GM21529 (cell line): Measurements from ENCODE around the gene STT3B.

Experiments
- ATAC-seq: cut with Tn5 transposase; IDR thresholded peaks from one replicate; pipeline ENCODE4 v1.9.1; 2021; ENCODE audit not compliant: unreplicated experiment

Gene STT3B

GRCh38 chr3:31516757-31517156, 16.0 kb upstream of the STT3B start:
- no peak for ATAC-seq

- ATAC-seq: no peak
Observed at GRCh38 chr3:31521468-31521867, 11.3 kb upstream of the STT3B start.

GRCh38 chr3:31522152-31522551, 10.6 kb upstream of the STT3B start:
- ATAC-seq: peak; percentile 80

GRCh38 chr3:31523543-31523942, 9.2 kb upstream of the STT3B start:
- no peak for ATAC-seq

- ATAC-seq: no peak
Observed at GRCh38 chr3:31525532-31525931, 7.2 kb upstream of the STT3B start.

- ATAC-seq: no peak
Observed at GRCh38 chr3:31529421-31529820, 3.3 kb upstream of the STT3B start.

- no peak for ATAC-seq
Observed at GRCh38 chr3:31530039-31530959, 2.4 kb upstream of the STT3B start.

GRCh38 chr3:31530960-31531335, 1.8 kb upstream of the STT3B start:
- ATAC-seq: no peak

GRCh38 chr3:31531452-31531991, 1.2 kb upstream of the STT3B start:
- no peak for ATAC-seq

GRCh38 chr3:31531992-31532586, 636 bp upstream of the STT3B start:
- peak; percentile 82 for ATAC-seq

GRCh38 chr3:31533169-31534064, 692 bp downstream of the STT3B start:
- peak; percentile 1 for ATAC-seq

GRCh38 chr3:31534065-31534425, 1.3 kb downstream of the STT3B start:
- ATAC-seq: no peak

- ATAC-seq: no peak
Observed at GRCh38 chr3:31536497-31536896, 3.8 kb downstream of the STT3B start.

- no peak for ATAC-seq
Observed at GRCh38 chr3:31538801-31539200, 6.1 kb downstream of the STT3B start.

- no peak for ATAC-seq
Observed at GRCh38 chr3:31539275-31539674, 6.5 kb downstream of the STT3B start.

GRCh38 chr3:31541089-31541488, 8.4 kb downstream of the STT3B start:
- no peak for ATAC-seq

GRCh38 chr3:31542246-31542645, 9.5 kb downstream of the STT3B start:
- no peak for ATAC-seq

GRCh38 chr3:31543375-31543774, 10.7 kb downstream of the STT3B start:
- ATAC-seq: no peak

- ATAC-seq: no peak
Observed at GRCh38 chr3:31544634-31545033, 11.9 kb downstream of the STT3B start.

GRCh38 chr3:31546162-31546561, 13.4 kb downstream of the STT3B start:
- ATAC-seq: no peak

- ATAC-seq: no peak
Observed at GRCh38 chr3:31546725-31547124, 14.0 kb downstream of the STT3B start.
